Osteocyte (in vitro differentiated cells): ENCODE results near the gene SLC39A3. TPM values are rescaled to one million over a fixed set of nuclear protein-coding genes. Genes with fewer than 3 reads are reported as not detected.

Source experiments
- DNase-seq: peaks from one replicate; pipeline ENCODE4 v3.0.0; 2021; ENCODE audit warnings: mixed read lengths; ENCODE audit not compliant: unreplicated experiment; ENCODE audit errors: extremely low spot score
- H3K27ac Mint-ChIP-seq: one replicate; pipeline ENCODE4 v1.8.0; 2021; ENCODE audit warnings: mild to moderate bottlenecking, mixed read lengths; ENCODE audit not compliant: unreplicated experiment
- H3K27me3 Mint-ChIP-seq: one replicate; pipeline ENCODE4 v1.8.0; 2021; ENCODE audit warnings: mixed read lengths; ENCODE audit not compliant: unreplicated experiment
- H3K36me3 Mint-ChIP-seq: one replicate; pipeline ENCODE4 v1.8.0; 2021; ENCODE audit warnings: mixed read lengths; ENCODE audit not compliant: unreplicated experiment
- H3K4me1 Mint-ChIP-seq: one replicate; pipeline ENCODE4 v1.8.0; 2021; ENCODE audit warnings: mixed read lengths; ENCODE audit not compliant: unreplicated experiment
- H3K4me3 Mint-ChIP-seq: one replicate; pipeline ENCODE4 v1.8.0; 2021; ENCODE audit warnings: mild to moderate bottlenecking, moderate library complexity, mixed read lengths; ENCODE audit not compliant: unreplicated experiment
- H3K9me3 Mint-ChIP-seq: one replicate; pipeline ENCODE4 v1.8.0; 2021; ENCODE audit warnings: mixed read lengths; ENCODE audit not compliant: unreplicated experiment
- CTCF ChIP-seq: fragments of 200-600 bp; sonication (generic); IDR thresholded peaks from 2 replicates; pipeline ENCODE4 v1.5.0; 2021; ENCODE audit warnings: antibody characterized with exemption, mild to moderate bottlenecking, moderate library complexity
- total RNA-seq: library from RNA; stranded (reverse); gene quantifications from 2 replicates; pipeline ENCODE4 v1.2.1, GENCODE V29; 2021

SLC39A3 gene
- total RNA-seq, 1 donor from 2014 or later: 36.5 TPM

GRCh38 chr19:2726160-2726855 is 13.5 kb downstream of the SLC39A3 start:
- Mint-ChIP-seq H3K4me1 (peaks cover 39% of the 10 kb centered on the region), H3K27ac (no peak overlapping the region), H3K9me3 (no peaks in the 10 kb centered on the region), H3K27me3 (no peaks in the 10 kb centered on the region), H3K4me3 (no peak overlapping the region), H3K36me3 (no peaks in the 10 kb centered on the region)
- no peak for DNase-seq
- no peak for TF ChIP-seq CTCF

- TF ChIP-seq CTCF: no peak
- H3K36me3 Mint-ChIP-seq: no peaks in the 10 kb centered on the region
- H3K4me1 Mint-ChIP-seq: peaks cover 45% of the 10 kb centered on the region
- no peak for DNase-seq
- no peak overlapping the region for H3K27ac Mint-ChIP-seq
- H3K9me3 Mint-ChIP-seq: no peaks in the 10 kb centered on the region
- H3K4me3 Mint-ChIP-seq: no peak overlapping the region
- H3K27me3 Mint-ChIP-seq: no peaks in the 10 kb centered on the region
Measured at GRCh38 chr19:2724148-2724557, 15.7 kb downstream of the SLC39A3 start.

- Mint-ChIP-seq H3K4me1 (peaks cover 44% of the 10 kb centered on the region), H3K36me3 (no peaks in the 10 kb centered on the region), H3K9me3 (no peaks in the 10 kb centered on the region), H3K27me3 (no peaks in the 10 kb centered on the region), H3K27ac (peak overlapping the region; percentile 52), H3K4me3 (no peak overlapping the region)
- TF ChIP-seq CTCF: no peak
- no peak for DNase-seq
Measured at GRCh38 chr19:2723747-2724146, 16.1 kb downstream of the SLC39A3 start.

GRCh38 chr19:2723345-2723715 is 16.5 kb downstream of the SLC39A3 start:
- Mint-ChIP-seq H3K27me3 (no peaks in the 10 kb centered on the region), H3K4me3 (no peak overlapping the region), H3K27ac (peak overlapping the region; percentile 52), H3K36me3 (no peaks in the 10 kb centered on the region), H3K9me3 (no peaks in the 10 kb centered on the region), H3K4me1 (peaks cover 42% of the 10 kb centered on the region)
- no peak for DNase-seq
- TF ChIP-seq CTCF: no peak

- H3K4me3 Mint-ChIP-seq: peak overlapping the region; percentile 26
- peaks cover 41% of the 10 kb centered on the region for H3K4me1 Mint-ChIP-seq
- H3K27ac Mint-ChIP-seq: peak overlapping the region; percentile 52
- TF ChIP-seq CTCF: no peak
- no peaks in the 10 kb centered on the region for H3K27me3 Mint-ChIP-seq
- no peaks in the 10 kb centered on the region for H3K36me3 Mint-ChIP-seq
- no peaks in the 10 kb centered on the region for H3K9me3 Mint-ChIP-seq
- peak; percentile 91 for DNase-seq
Measured at GRCh38 chr19:2722541-2723344, 17.1 kb downstream of the SLC39A3 start.
